RPMI8226 (cell line): ENCODE measurements around the gene EID2B.

Source experiments
- DNase-seq: peaks from one replicate; pipeline ENCODE4 v3.0.0-alpha.2; 2015

EID2B gene

DNA sequence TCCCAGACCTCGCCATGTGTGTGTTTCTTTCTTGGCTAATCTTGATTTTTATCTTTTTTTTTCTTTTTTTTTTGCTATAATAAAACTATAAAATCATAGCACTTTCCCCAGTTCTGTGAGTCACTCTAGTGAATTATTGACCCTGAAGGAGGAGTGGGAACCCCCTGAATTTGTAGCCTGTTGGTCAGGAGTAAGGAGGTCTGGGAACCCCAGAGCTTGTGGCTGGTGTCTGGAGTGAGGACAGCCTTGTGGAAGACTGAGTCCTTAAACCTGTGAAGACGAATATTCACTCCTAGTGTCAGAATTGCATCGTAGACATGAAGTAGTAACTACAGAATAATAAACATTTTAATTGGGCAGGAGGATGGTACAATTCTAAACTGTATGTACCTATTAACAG is 7.4 kb downstream of the EID2B start:
- no peak for DNase-seq

DNA sequence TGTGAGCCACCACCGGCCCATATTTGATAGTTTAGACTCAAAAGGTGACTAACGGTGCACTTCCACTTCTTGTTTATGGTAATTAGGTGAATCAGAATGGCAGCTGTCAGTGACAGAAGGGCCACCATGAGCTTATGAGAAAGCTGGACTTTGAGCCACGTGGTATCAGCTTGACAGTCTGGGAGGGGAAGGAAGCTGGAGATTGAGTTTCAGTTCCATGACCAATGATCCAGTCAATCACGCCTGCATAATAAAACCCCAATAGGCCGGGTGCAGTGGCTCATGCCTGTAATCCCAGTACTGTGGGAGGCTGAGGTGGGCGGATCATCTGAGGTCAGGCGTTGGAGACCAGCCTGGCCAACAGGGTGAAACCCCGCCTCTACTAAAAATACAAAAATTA is 8.2 kb downstream of the EID2B start:
- no peak for DNase-seq

DNA sequence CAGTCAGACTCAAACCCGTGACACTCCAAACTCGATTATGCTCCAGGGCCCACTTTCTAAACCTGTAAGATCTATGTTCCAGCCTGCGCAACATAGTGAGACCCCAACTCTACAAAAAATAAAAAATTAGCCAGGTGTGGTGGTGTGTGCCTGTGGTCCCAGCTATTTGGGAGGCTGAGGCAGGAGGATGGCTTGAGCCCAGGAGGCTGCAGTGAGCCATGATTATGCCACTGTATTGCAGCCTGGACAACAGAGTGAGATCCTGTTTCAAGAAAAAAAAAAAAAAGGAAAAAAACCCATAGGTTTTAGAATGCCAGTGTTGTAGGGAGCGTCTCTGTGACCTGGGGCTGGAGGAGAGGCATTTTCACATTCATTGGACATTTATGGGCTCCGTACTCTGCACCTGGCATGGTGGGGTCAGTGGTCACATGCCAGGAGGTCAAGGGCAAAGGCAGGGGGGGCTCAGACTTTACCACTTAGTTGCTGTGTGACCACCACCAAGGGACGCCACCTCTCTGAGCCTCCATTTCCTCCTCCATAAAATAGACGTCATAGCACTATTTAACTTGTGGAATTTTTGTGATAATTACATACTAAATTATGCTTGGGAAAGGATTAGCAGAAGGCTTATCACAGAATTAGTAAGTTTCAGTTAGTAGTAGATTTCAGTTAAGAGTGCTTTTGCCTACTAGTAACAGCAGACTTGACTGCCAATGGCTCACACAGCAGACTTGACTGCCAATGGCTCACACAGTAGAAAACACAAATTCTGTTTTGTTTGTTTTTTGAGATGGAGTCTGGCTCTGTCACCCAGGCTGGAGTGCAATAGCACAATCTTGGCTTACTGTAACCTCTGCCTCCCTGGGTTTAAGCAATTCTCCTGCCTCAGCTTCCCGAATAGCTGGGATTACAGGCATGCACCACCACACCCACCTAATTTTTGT is 11.8 kb downstream of the EID2B start:
- no peak for DNase-seq

DNA sequence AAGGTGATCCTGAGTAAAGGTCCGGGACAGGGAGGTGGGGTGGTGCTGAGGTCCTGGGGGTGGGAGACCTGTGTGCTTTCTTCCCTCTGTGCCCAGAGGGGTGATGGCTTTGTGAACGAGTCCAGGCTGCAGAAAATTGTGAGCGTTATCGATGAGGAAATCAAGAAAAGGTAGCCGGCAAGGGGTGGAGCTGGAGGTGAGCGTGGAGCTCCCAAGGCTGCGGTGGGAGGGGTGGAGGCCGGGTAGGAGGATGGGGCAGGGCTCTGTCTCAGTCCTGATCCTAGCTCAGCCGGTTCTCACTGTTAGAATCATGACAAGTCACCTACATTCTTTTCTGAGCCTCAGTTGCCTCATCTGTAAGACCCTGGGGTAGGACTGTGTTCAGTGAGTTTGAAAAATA is 13.7 kb downstream of the EID2B start:
- no peak for DNase-seq

DNA sequence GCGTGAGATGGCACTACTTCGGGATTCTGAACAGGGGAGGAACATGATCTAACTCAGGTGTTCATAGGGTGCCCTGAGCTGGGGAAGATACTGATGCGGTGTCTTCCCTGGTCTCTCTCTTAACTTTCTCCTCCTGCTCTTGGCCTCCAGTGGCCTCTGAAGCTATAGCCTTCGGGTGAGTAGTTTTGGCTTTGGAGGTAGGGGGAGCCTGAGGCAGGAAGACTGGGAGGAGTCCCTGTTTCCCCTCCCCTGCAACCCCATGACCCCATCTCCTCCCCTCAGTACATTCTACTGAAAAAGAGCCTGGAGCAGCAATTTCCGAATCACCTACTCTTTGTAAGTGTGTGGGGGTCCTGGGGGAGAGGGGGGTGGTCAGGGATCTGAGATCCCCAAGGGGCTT is 14.2 kb downstream of the EID2B start:
- DNase-seq: no peak

DNA sequence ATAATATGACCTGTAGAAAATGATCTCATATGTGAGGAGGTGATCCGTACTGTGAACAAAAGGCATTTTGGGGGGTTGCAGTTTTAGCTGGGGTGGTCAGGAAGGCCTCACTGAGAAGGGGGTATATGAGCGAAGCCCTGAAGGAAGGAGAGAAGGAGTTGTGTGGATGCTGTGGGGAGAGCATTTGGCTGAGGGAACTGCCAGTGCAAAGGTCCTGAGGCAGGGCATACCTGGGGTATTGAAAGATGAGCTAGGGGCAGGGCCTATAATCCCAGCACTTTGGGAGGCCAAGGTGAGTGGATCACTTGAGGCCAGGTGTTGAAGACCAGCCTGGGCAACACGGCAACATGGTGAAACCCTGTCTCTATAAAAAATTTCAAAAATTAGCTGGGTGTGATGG is 15.2 kb downstream of the EID2B start:
- no peak for DNase-seq

DNA sequence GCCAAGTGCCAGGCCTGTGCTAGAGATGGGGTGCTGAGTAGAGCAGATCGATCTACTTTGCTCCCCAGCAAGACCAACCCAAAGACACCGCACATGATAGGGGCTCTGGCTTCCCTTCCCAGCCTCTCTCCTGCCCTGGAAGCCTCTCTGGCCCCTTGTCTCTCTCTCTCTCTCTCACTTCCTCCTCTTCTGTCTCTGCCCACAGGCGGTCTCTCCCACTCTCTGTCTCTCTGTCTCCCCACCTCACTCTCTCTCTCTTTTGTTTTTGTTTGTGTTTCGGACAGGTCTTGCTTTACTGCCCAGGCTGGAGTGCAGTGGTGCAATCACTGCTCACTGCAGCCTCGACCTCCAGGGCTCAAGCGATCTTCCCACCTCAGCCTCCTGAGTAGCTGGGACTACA is 16.4 kb downstream of the EID2B start:
- no peak for DNase-seq

DNA sequence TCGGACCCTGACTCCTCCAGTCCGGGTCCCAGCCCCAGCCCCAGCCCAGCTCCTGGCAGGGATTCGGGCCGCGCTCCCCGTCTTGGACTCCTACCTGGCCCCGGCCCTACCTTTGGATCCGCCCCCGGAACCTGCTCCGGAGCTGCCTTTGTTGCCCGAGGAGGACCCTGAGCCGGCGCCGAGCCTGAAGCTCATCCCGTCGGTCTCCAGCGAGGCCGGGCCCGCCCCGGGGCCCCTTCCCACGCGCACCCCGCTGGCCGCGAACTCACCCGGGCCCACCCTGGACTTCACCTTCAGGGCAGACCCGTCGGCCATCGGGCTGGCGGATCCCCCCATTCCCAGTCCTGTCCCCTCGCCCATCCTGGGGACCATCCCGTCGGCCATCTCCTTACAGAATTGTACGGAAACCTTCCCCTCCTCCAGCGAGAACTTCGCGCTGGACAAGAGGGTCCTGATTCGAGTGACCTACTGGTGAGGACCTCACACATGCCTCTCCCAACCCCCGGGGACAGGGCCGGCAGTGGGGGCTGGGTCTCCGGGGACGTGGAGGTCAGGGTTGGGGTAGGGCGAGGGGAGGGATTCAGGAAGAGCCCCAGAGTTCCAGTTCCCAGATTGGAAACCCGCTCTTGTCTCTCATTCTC is 17.0 kb downstream of the EID2B start:
- no peak for DNase-seq

DNA sequence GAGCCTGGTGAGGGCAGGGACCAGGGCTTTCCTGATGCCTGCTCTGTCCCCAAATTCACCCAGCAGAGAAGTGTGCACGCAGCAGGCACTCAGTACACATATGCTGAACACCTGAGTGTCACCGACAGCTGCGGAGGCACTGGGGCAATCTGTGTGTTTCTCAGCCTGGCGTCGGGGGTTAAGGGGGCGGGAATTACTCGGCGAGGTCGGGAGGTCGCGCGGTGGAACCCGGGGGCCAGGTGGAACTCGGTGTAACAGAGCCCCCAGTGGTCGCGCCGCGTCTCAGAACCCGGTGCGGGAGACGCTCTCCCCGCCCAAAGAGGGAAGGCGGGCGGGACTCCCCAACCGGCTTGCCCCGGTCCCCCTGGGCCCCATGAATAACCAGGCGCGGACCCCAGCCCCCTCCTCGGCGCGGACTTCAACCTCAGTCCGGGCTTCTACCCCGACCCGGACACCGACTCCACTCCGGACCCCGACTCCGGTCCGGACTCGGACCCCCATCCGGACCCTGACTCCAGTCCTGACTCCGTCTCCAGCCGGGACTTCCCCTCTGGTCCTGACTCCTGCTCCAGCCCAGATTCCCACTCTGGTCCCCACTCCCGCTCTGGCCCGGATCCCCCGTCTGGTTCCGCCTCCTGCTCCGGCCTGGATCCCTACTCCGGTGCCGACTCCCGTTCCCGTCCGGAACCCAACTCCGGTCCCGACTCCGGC is 17.7 kb downstream of the EID2B start, which contains the start of gene SELENOV:
TSS of gene SELENOV (plus strand) at position 300 of the 711 bp plus-strand sequence. CDS start at position 374, 74 bp downstream.
- peak; percentile 10 for DNase-seq

DNA sequence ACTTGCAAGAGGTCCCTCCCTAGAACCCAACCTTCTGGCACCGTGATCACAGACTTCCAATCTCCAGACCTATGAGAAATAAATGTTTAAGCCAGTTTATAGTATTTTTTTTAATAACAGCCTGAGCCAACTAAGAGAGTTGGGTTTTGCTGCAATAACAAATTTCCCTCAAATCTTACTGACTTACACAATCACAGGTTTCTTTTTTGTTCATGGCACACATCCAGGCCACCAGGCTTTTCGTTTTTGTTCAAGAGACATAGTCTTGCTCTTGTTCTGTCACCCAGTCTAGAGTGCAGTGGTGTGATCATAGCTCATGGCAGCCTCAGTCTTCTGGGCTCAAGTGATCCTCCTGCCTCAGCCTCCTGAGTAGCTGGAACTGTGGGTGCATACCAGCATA is 19.7 kb downstream of the EID2B start:
- DNase-seq: peak; percentile 18

DNA sequence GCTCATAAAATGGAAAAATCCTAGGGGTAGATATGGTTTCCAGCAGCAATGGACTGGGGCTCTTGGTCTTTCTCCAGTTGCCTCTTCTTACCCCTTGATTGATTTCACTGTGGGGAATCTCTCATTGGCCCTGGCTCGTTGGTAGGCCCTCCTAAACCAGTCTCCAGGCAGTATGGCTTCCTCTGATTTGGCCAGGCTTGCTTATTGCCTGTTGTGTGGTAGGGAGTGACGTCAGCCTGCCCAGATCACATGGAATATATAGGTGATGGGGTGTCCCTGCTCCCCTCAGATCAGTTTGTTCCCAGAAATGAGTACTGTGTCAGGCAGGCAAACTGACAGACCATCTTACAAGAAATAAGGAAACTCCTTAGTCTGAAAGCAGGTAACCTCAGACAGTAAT is 23.4 kb downstream of the EID2B start:
- DNase-seq: no peak

DNA sequence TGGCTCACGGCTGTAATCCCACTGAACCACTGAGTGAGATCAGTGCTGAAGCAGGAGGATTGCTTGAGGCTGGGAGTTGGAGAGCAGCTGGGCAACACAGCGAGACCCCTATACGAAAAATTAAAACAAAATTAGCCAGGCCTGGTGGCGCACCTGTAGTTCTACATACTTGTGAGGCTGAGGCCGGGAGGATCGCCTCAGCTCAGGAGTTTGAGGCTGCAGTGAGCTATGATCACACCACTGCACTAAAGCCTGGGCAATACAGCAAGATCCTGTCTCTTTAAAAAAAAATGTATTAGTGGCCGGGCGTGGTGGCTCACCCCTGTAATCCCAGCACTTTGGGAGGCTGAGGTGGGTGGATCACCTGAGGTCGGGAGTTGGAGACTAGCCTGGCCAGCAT is 24.0 kb downstream of the EID2B start:
- no peak for DNase-seq

DNA sequence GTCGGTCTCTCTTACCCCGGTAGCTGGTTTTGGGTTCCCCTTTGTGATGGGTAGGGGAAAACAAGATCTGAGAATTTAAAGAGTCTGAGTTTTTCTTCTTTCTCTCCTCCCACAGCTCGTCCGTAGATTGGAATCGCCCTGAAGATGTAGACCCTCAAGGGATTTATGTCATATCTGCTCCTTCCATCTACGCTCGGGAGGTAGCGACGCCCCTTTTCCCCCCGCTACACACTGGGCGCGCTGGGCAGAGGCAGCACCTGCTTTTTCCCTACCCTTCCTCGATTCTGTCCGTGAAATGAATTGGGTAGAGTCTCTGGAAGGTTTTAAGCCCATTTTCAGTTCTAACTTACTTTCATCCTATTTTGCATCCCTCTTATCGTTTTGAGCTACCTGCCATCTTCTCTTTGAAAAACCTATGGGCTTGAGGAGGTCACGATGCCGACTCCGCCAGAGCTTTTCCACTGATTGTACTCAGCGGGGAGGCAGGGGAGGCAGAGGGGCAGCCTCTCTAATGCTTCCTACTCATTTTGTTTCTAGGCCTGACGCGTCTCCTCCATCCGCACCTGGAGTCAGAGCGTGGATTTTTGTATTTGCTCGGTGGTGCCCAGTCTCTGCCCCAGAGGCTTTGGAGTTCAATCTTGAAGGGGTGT is 24.8 kb downstream of the EID2B start:
- DNase-seq: no peak

DNA sequence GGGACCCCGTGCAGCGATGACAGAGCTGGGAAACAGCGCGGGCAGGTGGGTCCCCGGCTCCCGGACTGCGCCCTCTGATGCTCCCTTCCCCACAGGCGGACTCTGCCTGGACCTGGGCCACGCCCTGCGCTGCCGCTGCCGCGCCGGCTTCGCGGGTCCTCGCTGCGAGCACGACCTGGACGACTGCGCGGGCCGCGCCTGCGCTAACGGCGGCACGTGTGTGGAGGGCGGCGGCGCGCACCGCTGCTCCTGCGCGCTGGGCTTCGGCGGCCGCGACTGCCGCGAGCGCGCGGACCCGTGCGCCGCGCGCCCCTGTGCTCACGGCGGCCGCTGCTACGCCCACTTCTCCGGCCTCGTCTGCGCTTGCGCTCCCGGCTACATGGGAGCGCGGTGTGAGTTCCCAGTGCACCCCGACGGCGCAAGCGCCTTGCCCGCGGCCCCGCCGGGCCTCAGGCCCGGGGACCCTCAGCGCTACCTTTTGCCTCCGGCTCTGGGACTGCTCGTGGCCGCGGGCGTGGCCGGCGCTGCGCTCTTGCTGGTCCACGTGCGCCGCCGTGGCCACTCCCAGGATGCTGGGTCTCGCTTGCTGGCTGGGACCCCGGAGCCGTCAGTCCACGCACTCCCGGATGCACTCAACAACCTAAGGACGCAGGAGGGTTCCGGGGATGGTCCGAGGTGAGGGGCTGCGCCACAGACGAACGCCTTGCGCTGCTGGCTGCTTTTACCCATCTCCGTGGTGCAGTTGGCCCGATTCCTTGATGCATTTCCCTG is 25.5 kb downstream of the EID2B start:
- peak; percentile 59 for DNase-seq

DNA sequence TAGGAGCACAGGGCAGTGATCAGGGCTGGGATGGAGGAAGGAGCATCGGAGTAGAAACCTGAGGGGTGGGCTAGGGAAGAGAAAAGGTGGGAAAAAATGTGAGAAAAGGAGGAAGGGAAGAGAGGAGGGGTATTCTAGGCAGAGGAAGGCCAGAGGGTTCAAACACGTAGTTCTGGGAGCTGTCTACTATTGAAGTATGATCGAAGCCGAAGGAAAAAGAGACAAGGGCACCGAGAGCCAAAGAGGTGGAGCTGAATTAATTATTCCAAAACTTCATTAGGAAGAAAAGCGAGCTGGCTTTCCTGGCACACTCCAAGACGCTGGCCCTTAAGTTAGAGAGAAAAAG is 26.1 kb downstream of the EID2B start:
- no peak for DNase-seq

DNA sequence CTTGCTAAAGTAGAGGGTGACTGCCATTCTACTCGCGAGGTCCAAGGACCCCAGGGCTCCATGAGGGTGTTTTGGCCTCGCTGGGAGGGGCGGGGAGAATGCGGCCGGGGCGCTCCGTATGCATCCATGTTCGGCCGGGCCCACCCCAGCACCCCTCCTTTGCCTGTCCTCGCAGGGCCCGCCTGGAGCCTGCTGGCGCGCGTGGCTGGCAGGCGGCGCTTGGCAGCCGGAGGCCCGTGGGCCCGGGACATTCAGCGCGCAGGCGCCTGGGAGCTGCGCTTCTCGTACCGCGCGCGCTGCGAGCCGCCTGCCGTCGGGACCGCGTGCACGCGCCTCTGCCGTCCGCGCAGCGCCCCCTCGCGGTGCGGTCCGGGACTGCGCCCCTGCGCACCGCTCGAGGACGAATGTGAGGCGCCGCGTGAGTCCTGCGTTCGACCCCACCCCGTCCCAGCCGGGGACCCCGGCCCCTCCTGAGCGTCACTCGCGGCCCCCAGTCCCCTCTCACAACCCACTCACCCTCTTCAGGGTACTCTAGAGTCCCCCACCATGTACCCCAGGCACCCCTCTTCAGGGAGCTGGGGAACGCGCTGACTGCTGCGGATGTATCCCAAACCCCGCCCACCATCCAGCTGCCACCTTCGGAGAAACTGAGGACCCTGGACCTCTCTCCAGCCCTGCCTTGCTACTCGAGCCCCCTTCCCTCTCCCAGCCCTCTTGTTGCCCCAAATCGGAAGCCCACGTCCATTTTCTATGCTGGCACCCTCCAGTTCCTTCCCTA is 29.8 kb downstream of the EID2B start:
- peak; percentile 85 for DNase-seq

DNA sequence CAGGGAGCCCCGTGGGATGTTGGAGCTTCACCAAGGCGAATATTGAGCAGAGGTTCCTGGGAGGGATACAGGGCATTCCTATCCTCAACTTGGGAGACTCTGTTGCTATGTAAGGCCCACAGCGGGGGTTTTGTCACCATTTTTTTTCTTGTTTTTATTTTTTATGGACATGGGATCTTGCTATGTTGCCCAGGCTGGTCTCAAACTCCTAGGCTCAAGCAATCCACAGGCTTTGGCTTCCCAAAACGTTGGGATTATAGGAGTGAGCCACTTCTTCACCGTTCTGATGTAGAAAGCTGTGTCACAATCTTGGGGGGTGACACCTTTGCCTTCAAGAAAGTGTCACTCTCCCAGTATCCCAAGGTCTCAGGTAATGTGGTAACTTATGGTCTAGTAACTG is 31.3 kb downstream of the EID2B start:
- DNase-seq: no peak

DNA sequence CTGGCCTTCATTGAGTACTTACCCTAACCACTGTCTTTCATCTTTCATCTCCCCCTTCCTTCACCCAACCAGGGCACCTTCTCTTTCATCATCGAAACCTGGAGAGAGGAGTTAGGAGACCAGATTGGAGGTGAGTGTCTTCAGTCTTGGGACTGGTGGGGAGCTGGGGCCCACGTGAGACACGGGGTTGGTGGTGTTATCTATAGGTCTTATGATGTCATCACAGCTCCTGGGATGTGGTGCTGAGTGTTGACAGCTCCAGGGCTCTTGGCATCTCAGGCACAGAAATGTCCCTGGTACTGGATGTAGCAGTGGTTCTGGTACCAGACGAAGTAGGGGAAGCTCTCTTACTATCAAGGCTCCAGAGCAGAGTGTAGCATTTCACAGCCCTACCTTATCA is 32.1 kb downstream of the EID2B start:
- DNase-seq: no peak

DNA sequence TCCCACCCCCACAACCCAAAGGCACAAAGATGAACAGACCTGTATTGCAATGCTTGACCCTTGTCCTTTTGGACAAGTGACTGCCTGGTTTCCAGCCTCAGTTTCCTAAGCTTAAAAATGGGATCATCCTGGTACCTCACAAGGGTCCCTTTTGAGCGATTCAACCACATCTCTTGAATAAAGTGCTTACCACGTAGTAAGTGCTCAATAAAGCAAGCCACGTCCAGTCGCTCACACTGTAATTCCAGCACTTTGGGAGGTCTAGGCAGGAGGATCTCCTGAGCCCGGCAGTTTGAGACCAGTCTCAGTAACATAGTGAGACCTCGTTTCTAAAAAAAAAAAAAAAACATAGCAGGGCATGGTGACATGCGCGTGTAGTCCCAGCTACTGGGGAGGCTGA is 32.7 kb downstream of the EID2B start:
- no peak for DNase-seq

DNA sequence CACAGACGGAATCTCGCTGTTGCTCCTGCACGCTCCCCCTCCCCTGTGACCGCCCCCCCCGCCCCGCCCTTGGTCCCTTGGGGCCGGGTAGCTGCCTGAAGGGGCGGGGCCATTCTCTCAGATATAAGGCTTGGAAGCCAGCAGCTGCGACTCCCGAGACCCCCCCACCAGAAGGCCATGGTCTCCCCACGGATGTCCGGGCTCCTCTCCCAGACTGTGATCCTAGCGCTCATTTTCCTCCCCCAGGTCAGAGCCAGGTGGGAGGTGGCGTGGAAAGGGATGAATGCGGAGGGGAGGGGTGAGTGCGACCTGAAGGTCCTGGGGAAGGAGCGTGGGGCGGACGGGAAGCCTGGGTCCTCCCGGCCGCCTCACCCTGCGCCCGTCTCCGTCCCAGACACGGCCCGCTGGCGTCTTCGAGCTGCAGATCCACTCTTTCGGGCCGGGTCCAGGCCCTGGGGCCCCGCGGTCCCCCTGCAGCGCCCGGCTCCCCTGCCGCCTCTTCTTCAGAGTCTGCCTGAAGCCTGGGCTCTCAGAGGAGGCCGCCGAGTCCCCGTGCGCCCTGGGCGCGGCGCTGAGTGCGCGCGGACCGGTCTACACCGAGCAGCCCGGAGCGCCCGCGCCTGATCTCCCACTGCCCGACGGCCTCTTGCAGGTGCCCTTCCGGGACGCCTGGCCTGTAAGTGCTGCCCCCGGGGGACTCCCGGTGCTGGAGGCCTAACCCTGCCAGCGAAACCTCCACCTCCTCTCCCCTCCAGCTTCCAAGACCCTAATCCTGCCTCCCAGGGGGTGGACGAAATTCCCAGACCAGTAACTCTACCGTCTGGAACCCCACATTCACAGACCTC is 33.6 kb downstream of the EID2B start, which contains the start of gene DLL3:
TSS of gene DLL3 (plus strand) at position 150 of the 845 bp plus-strand sequence. CDS start at position 178, 28 bp downstream.
- DNase-seq: peak; percentile 31
